HepG2 (cell line): ENCODE measurements around the gene PXK. TPM values are rescaled to one million over a fixed set of nuclear protein-coding genes. Genes with fewer than 3 reads are reported as not detected.

Source experiments
- ATAC-seq: fragments of 200-7000 bp; cut with Tn5 transposase; 3 replicates; pipeline ENCODE4 v1.9.1; 2020; ENCODE audit warnings: mild to moderate bottlenecking, moderate library complexity
- BruUV-seq: library from RNA; stranded (reverse); fragments of 400-500 nt; replicated peaks from 2 replicates; lab custom pipeline; 2021; lab: Mats Ljungman, UMichigan
- CTCF ChIA-PET: fragments of 300-600 bp; formaldehyde crosslinking; extraction: SDS; loops from one replicate; lab custom pipeline; 2021; ENCODE audit warnings: low total read pairs, inconsistent platforms, low intra/inter-chr PET ratio; lab: Yijun Ruan, JAX
- POLR2A ChIA-PET: fragments of 350-600 bp; sonication (Branson Sonifier 250); formaldehyde crosslinking; loops from one replicate; lab custom pipeline; 2020; ENCODE audit warnings: antibody characterized with exemption, inconsistent platforms; lab: Yijun Ruan, JAX
- DNase-seq: peaks from one replicate; pipeline ENCODE4 v3.0.0-alpha.2; 2015; ENCODE audit warnings: low spot score
- FAIRE-seq: peaks from 3 replicates; lab custom pipeline; 2011; peaks lifted over from hg19 to GRCh38; lab: Jason Lieb, UNC
- H2AFZ ChIP-seq: one replicate; pipeline ENCODE4 v1.6.1; 2011; ENCODE audit warnings: low read length, inconsistent platforms
- H3K27ac ChIP-seq: fragments of 300-600 bp; 3 replicates; pipeline ENCODE4 v1.8.0; 2011; ENCODE audit warnings: mixed run types, mild to moderate bottlenecking, mixed read lengths, low read length, inconsistent platforms; ENCODE audit not compliant: insufficient read depth; ENCODE audit errors: extremely low read length
- H3K27me3 ChIP-seq, 2 experiments: fragments of 200-600 bp in 1 of 2; 2 replicates in 1 of 2; 3 replicates in 1 of 2; pipeline versions ENCODE4 v1.6.0 to v1.8.0; 2011; ENCODE audit warnings: low read length in 2 of 2, mild to moderate bottlenecking in 2 of 2, moderate library complexity in 2 of 2, inconsistent platforms in 1 of 2; ENCODE audit not compliant: insufficient read depth in 2 of 2, control insufficient read depth in 1 of 2
- H3K36me3 ChIP-seq, 2 experiments: fragments of 200-600 bp in 1 of 2; replicated peaks in 1 of 2; 2 replicates in 1 of 2; 3 replicates in 1 of 2; pipeline versions ENCODE4 v1.5.1 to v1.8.0; 2011; ENCODE audit warnings: low read length in 2 of 2, inconsistent platforms in 1 of 2; ENCODE audit not compliant: insufficient read depth in 2 of 2, control insufficient read depth in 1 of 2
- H3K4me1 ChIP-seq: 2 replicates; pipeline ENCODE4 v1.5.1; 2012; ENCODE audit warnings: low read length, inconsistent platforms; ENCODE audit not compliant: insufficient read depth
- H3K4me2 ChIP-seq: 2 replicates; pipeline ENCODE4 v1.6.0; 2011; ENCODE audit warnings: low read depth, low read length, inconsistent platforms
- H3K4me3 ChIP-seq, 3 experiments: fragments of 200-600 bp in 1 of 3; sonication (generic), shearing (Covaris generic) in 1 of 3; replicated peaks in 1 of 3; 2 replicates each; pipeline ENCODE4 v1.5.1; 2011 to 2016; ENCODE audit warnings: low read length in 3 of 3, inconsistent platforms in 2 of 3, low read depth in 2 of 3, mild to moderate bottlenecking in 2 of 3, control low read depth in 1 of 3, mixed read lengths in 1 of 3; ENCODE audit not compliant: insufficient read depth in 1 of 3
- H3K79me2 ChIP-seq: one replicate; pipeline ENCODE4 v1.6.1; 2011; ENCODE audit warnings: low read length, inconsistent platforms; ENCODE audit not compliant: insufficient read depth
- H3K9ac ChIP-seq: 2 replicates; pipeline ENCODE4 v1.6.0; 2011; ENCODE audit warnings: mild to moderate bottlenecking, low read depth, low read length, inconsistent platforms; ENCODE audit not compliant: insufficient read depth
- H3K9me3 ChIP-seq: 2 replicates; pipeline ENCODE4 v1.5.1; 2012; ENCODE audit warnings: mild to moderate bottlenecking, low read length
- H4K20me1 ChIP-seq: 2 replicates; pipeline ENCODE4 v1.6.0; 2011; ENCODE audit warnings: inconsistent platforms, mild to moderate bottlenecking, low read length, moderate library complexity; ENCODE audit not compliant: insufficient read depth
- CEBPB ChIP-seq: IDR thresholded peaks from 2 replicates; pipeline ENCODE4 v1.6.1; 2011; ENCODE audit warnings: low read depth, low read length, improper control_type of control experiment, borderline replicate concordance
- MTF2 ChIP-seq: sonication (generic); formaldehyde crosslinking; IDR thresholded peaks from 2 replicates; pipeline ENCODE4 v1.5.0; 2020; ENCODE audit warnings: missing genetic modification reagents, borderline replicate concordance
- RNF2 ChIP-seq: fragments of 450-650 bp; conservative IDR thresholded peaks from 2 replicates; pipeline ENCODE4 v1.6.1; 2016; ENCODE audit warnings: low read depth
- TP53 ChIP-seq: sonication (generic); formaldehyde crosslinking; conservative IDR thresholded peaks from 2 replicates; pipeline ENCODE4 v1.4.0; 2020; ENCODE audit warnings: missing genetic modification reagents
- ZNF616 ChIP-seq: sonication (generic); formaldehyde crosslinking; IDR thresholded peaks from 2 replicates; pipeline ENCODE4 v1.5.0; 2020; ENCODE audit warnings: low read depth, mild to moderate bottlenecking, missing genetic modification reagents
- WGBS: methylation state at CpG from one replicate; pipeline ENCODE4 v1.1.6; 2017; ENCODE audit warnings: low lambda C conversion rate; 5-methylcytosine and 5-hydroxymethylcytosine counted together
- in situ Hi-C: cut with HindIII; loops from 2 replicates; pipeline ENCODE4 v1.10.0; 2017; ENCODE audit warnings: low pct_unique_long_range_greater_than_20kb; ENCODE audit not compliant: extremely low pct_ligation_motif_present
- intact Hi-C: fragments of 100-400 bp; cut with micrococcal nuclease; formaldehyde crosslinking; loops from one replicate; pipeline ENCODE4 v1.10.0; 2022; ENCODE audit not compliant: unreplicated experiment
- polyA plus RNA-seq, 8 experiments: library from polyadenylated mRNA; depleted of rRNA in 3 of 8; stranded (reverse) in 7 of 8; unstranded in 1 of 8; fragments of >200 nt; fragmentation: Illumina TruSeq in 4 of 8; extraction: Trizol in 4 of 8; gene quantifications; 2 replicates each; pipeline versions ENCODE4 v1.2.1 to v1.2.3, GENCODE V29; 2011 to 2016; ENCODE audit warnings: low read depth in 4 of 8, missing spikeins in 1 of 8, mixed read lengths in 1 of 8; ENCODE audit not compliant: insufficient read depth in 1 of 8
- total RNA-seq, 5 experiments: library from RNA; depleted of rRNA; stranded (reverse); fragments of >200 nt; fragmentation: Illumina TruSeq; extraction: Trizol; gene quantifications; 2 replicates each; pipeline ENCODE4 v1.2.3, GENCODE V29; 2016; ENCODE audit warnings: low read depth in 1 of 5
- TF ChIP-seq, protein P1 (sequence below): sonication (generic); formaldehyde crosslinking; IDR thresholded peaks from 2 replicates; pipeline ENCODE4 v1.9.0; 2021; ENCODE audit warnings: missing genetic modification reagents, borderline replicate concordance

PXK gene
- total and polyA plus RNA-seq, 2 of the 13 experiments (the other 11 are each of a cell fraction or from before 2014, with no cell fraction given), result 6.4 to 18.6 TPM

DNA sequence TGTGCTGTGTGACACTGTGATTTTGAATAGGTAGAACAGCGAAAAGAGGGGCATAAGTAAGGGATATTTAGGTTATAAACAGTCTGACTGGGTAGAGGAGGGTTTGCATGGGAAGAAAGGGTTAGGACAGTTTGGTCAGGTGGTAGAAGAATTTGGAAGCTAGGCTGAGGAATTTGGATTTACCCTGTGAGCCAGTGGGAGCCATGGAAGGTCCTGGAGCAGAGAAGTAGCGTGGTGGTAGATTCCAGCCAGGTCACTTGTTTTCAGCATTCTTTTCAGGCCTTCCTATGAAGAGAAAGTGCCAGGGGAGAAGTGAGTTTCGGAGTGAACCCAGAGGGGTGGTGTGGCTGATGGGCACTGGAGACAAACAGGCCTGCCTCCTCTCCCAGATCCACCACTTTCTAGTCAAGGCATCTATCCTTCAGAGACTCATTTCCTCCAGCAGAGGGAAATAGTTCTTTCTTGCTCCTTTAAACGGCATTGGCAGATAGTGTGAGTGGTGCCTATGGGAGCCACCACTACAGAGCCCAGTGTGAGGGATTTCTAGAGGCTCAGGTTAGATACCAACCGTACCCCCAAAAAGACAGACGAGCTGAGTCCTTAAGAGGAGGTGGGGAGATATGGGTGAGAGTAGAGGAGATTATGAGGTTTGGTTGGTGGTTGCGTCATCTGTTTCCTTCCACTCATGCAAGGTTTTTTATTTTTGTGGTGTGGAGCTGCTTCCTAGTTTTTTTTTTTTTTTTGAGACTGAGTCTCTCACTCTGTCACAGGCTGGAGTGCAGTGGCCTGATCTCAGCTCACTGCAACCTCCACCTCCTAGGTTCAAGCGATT is 21.2 kb downstream of the PXK start:
- peaks cover 4% of the 10 kb centered on the region; the same call in 1 of the 2 replicates for H4K20me1 ChIP-seq
- FAIRE-seq (no peak), ATAC-seq (no peak), DNase-seq (no peak)
- peaks cover 2% of the 10 kb centered on the region for H3K79me2 ChIP-seq
- POLR2A ChIA-PET, result no interaction called here
- H3K4me2 ChIP-seq, result no peak overlapping the region
- CTCF ChIA-PET, result no interaction called here
- H3K36me3 ChIP-seq, result no peaks in the 10 kb centered on the region
- H3K9ac ChIP-seq, result no peak overlapping the region
- H3K27me3 ChIP-seq, result no peaks in the 10 kb centered on the region
- no peaks in the 10 kb centered on the region; the same call in 1 of the 2 replicates for H3K4me1 ChIP-seq
- no TSS peak for BruUV-seq
- no peak overlapping the region for H3K27ac ChIP-seq
- TF ChIP-seq CEBPB, result peak; percentile 34; the same call in 1 of the 2 replicates
- no peak for TF ChIP-seq TP53 (CRISPR knock-in tag)
- TF ChIP-seq MTF2, result no peak
- TF ChIP-seq, protein P1, sequence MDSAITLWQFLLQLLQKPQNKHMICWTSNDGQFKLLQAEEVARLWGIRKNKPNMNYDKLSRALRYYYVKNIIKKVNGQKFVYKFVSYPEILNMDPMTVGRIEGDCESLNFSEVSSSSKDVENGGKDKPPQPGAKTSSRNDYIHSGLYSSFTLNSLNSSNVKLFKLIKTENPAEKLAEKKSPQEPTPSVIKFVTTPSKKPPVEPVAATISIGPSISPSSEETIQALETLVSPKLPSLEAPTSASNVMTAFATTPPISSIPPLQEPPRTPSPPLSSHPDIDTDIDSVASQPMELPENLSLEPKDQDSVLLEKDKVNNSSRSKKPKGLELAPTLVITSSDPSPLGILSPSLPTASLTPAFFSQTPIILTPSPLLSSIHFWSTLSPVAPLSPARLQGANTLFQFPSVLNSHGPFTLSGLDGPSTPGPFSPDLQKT, result no peak
- H3K4me3 ChIP-seq, result no peak overlapping the region
- intact Hi-C loops, result no loop called here
- in situ Hi-C loops, result no loop called here
- WGBS, result 93% methylated on average over 8 of the region's 8 CpGs
- H2AFZ ChIP-seq, result no peak overlapping the region
- H3K9me3 ChIP-seq, result no peaks in the 10 kb centered on the region

DNA sequence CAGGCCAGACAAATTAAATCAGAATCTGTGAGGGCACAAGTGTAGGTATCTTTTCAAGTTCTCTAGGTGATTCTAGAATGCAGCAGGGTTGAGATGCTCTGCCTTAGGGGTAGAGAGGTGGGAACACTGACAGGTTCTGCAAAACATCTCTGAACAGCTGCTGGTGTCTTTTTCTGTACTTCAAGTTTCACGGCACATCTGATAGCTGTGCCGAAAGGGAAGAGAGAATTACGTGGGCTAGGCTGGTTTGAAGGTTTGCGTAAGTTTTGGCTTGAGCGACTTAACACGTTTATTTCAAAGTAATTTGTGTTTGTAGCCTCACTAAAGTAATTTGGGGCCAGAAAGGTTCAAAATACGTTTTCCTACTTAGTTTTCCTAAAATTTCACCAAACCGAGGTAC is 22.5 kb downstream of the PXK start:
- FAIRE-seq (no peak), ATAC-seq (no peak)
- CTCF ChIA-PET, result no interaction called here

More for the DNA sequence above, 22.5 kb downstream of the PXK start:
- no TSS peak for BruUV-seq
- H3K9ac ChIP-seq, result no peak overlapping the region
- no peaks in the 10 kb centered on the region for H3K9me3 ChIP-seq
- no peaks in the 10 kb centered on the region for H3K27me3 ChIP-seq
- no peaks in the 10 kb centered on the region; the same call in 1 of the 2 replicates for H3K4me1 ChIP-seq
- H3K4me2 ChIP-seq, result no peak overlapping the region
- TF ChIP-seq RNF2, result no peak
- no peak for TF ChIP-seq ZNF616 (CRISPR knock-in tag)
- no peaks in the 10 kb centered on the region for H3K79me2 ChIP-seq
- intact Hi-C loops (no loop called here), in situ Hi-C loops (no loop called here)
- no peak overlapping the region for H2AFZ ChIP-seq
- peaks cover 4% of the 10 kb centered on the region; the same call in 1 of the 2 replicates for H4K20me1 ChIP-seq
- no peaks in the 10 kb centered on the region for H3K36me3 ChIP-seq
- no peak overlapping the region for H3K4me3 ChIP-seq
- no peak overlapping the region for H3K27ac ChIP-seq
- 96% methylated on average over 8 of the region's 8 CpGs for WGBS
- POLR2A ChIA-PET, result no interaction called here
- DNase-seq, result no peak
